Right ventricle myocardium inferior (tissue), 1 donor: Measurements from ENCODE around the gene ERCC2. TPM values are rescaled to one million over a fixed set of nuclear protein-coding genes. Genes with fewer than 3 reads are reported as not detected.
"Not testable (repeated sequence)": the region's sequence is repeated elsewhere in the genome, so short reads cannot be mapped to it uniquely, and the experiment has no call there.

ENCODE experiments used
- ATAC-seq: fragments of 200-7000 bp; cut with Tn5 transposase; one replicate; pipeline ENCODE4 v1.9.1; 2020; ENCODE audit warnings: mild to moderate bottlenecking, moderate library complexity
- DNase-seq: peaks from one replicate; pipeline ENCODE4 v3.0.0; 2021; ENCODE audit errors: missing footprints
- intact Hi-C: fragments of 100-400 bp; cut with DNase I; formaldehyde crosslinking; loops from one replicate; pipeline ENCODE4 v1.11.0; 2022
- total RNA-seq: library from RNA; stranded (reverse); fragmentation: NEBNext Ultra II Directional; extraction: Animal tissue kit (Norgen Biotek cat#: 25700); gene quantifications from one replicate; pipeline ENCODE4 v1.2.1, GENCODE V29; 2021
- donor health status: DM: no; HTN: yes; CAD: no; lungs with severe emphysema.

ERCC2 gene
- total RNA-seq, 1 donor from 2014 or later = 12.7 TPM

- DNase-seq (peak; percentile 34), ATAC-seq (no peak)
- intact Hi-C loops = no loop called here
Measured at GRCh38 chr19:45320997-45321775, 49.2 kb downstream of the ERCC2 start.

- no peak for DNase-seq
- intact Hi-C loops = no loop called here
- no peak for ATAC-seq
Measured at GRCh38 chr19:45315304-45315703, 55.1 kb downstream of the ERCC2 start.

GRCh38 chr19:45314708-45315245 is 55.6 kb downstream of the ERCC2 start:
- ATAC-seq (no peak), DNase-seq (no peak)
- intact Hi-C loops = no loop called here

GRCh38 chr19:45312285-45312684 is 58.1 kb downstream of the ERCC2 start:
- ATAC-seq, DNase-seq, intact Hi-C loops: not testable (repeated sequence)

- intact Hi-C loops = no loop called here
- ATAC-seq (no peak), DNase-seq (no peak)
Measured at GRCh38 chr19:45311621-45312020, 58.8 kb downstream of the ERCC2 start.

GRCh38 chr19:45309322-45309721 is 61.1 kb downstream of the ERCC2 start:
- ATAC-seq, intact Hi-C loops: not testable (repeated sequence)
- peak; percentile 41 for DNase-seq

GRCh38 chr19:45307361-45307760 is 63.0 kb downstream of the ERCC2 start:
- DNase-seq (no peak), ATAC-seq (no peak)
- intact Hi-C loops = no loop called here

GRCh38 chr19:45306518-45307027 is 63.8 kb downstream of the ERCC2 start:
- intact Hi-C loops = no loop called here
- ATAC-seq (no peak), DNase-seq (no peak)

GRCh38 chr19:45306040-45306439 is 64.3 kb downstream of the ERCC2 start:
- ATAC-seq (no peak), DNase-seq (no peak)
- intact Hi-C loops = no loop called here

GRCh38 chr19:45305421-45305820 is 65.0 kb downstream of the ERCC2 start:
- DNase-seq (no peak), ATAC-seq (no peak)
- intact Hi-C loops = no loop called here

- DNase-seq = no peak
- intact Hi-C loops = no loop called here
- peak; percentile 12 for ATAC-seq
Measured at GRCh38 chr19:45305007-45305406, 65.4 kb downstream of the ERCC2 start.

- intact Hi-C loops = no loop called here
- DNase-seq = no peak
- peak; percentile 35 for ATAC-seq
Measured at GRCh38 chr19:45304141-45304926, 66.0 kb downstream of the ERCC2 start.

- DNase-seq (no peak), ATAC-seq (no peak)
- intact Hi-C loops = no loop called here
Measured at GRCh38 chr19:45303269-45304060, 66.9 kb downstream of the ERCC2 start.

GRCh38 chr19:45302416-45302815 is 68.0 kb downstream of the ERCC2 start:
- intact Hi-C loops = no loop called here
- DNase-seq (no peak), ATAC-seq (no peak)

Other genes with a start within 250 kb of the ERCC2 start
- gene NKPD1, start 209.6 kb downstream of the ERCC2 start, total RNA-seq = not detected
- 14.2 TPM for gene TRAPPC6A, start 192.3 kb downstream of the ERCC2 start, total RNA-seq
- gene BLOC1S3, start 191.8 kb downstream of the ERCC2 start, total RNA-seq = 5.2 TPM
- gene EXOC3L2, start 125.2 kb downstream of the ERCC2 start, total RNA-seq = 0.97 TPM
- 24.8 TPM for gene MARK4, start 119.3 kb downstream of the ERCC2 start, total RNA-seq
- 5,817 TPM for gene CKM, start 47.7 kb downstream of the ERCC2 start, total RNA-seq
- not detected for gene KLC3, start 29.8 kb downstream of the ERCC2 start, total RNA-seq
- 182 TPM for gene PPP1R13L, start 34.5 kb upstream of the ERCC2 start, total RNA-seq
- 8.5 TPM for gene POLR1G, start 36.1 kb upstream of the ERCC2 start, total RNA-seq
- 166 TPM for gene ERCC1, start 53.3 kb upstream of the ERCC2 start, total RNA-seq
- 0.32 TPM for gene FOSB, start 97.4 kb upstream of the ERCC2 start, total RNA-seq
- 30.6 TPM for gene RTN2, start 126.5 kb upstream of the ERCC2 start, total RNA-seq
- gene PPM1N, start 127.9 kb upstream of the ERCC2 start, total RNA-seq = 0.65 TPM
- gene VASP, start 136.9 kb upstream of the ERCC2 start, total RNA-seq = 49.0 TPM
- 24.5 TPM for gene OPA3, start 214.2 kb upstream of the ERCC2 start, total RNA-seq
- gene GPR4, start 231.6 kb upstream of the ERCC2 start, total RNA-seq = 5.4 TPM